Lower leg skin (tissue), 4 donors: ENCODE results near the gene LEFTY1. TPM values are rescaled to one million over a fixed set of nuclear protein-coding genes. Genes with fewer than 3 reads are reported as not detected.

Experiments
- DNase-seq, 2 donors: peaks; one replicate each; pipeline ENCODE4 v3.0.0-alpha.2; 2019; ENCODE audit warnings: low spot score in 2 of 2
- H3K4me3 ChIP-seq: fragments of 200-600 bp; sonication (generic); 2 replicates; pipeline ENCODE4 v1.5.1; 2017; ENCODE audit warnings: mild to moderate bottlenecking, low read depth; ENCODE audit not compliant: poor library complexity, severe bottlenecking
- CTCF ChIP-seq, 3 donors: fragments of 450-650 bp; IDR thresholded peaks; one replicate each; pipeline ENCODE4 v1.5.1; 2016; ENCODE audit warnings: antibody characterized with exemption in 3 of 3, mild to moderate bottlenecking in 3 of 3, moderate library complexity in 2 of 3
- POLR2A ChIP-seq, 2 donors: fragments of 450-650 bp; IDR thresholded peaks; one replicate each; pipeline ENCODE4 v1.6.1; 2016 to 2017; ENCODE audit warnings: antibody characterized with exemption in 2 of 2, mild to moderate bottlenecking in 1 of 2, moderate library complexity in 1 of 2
- WGBS, 2 donors: methylation state at CpG; one replicate each; pipeline ENCODE4 v1.1.5; 2018; 5-methylcytosine and 5-hydroxymethylcytosine counted together
- intact Hi-C: fragments of 100-400 bp; cut with DNase I; formaldehyde crosslinking; loops from one replicate; pipeline ENCODE4 v1.15.0; 2023; ENCODE audit warnings: low total_unique reads
- total RNA-seq, 4 donors: library from RNA; depleted of rRNA; stranded (reverse); fragments of >200 nt; gene quantifications; one replicate each; pipeline ENCODE4 v1.1.0, GENCODE V29; 2016

LEFTY1 gene
- total RNA-seq, 4 donors from 2014 or later: 0.19 to 1.2 (median 0.39) TPM; not detected in 1

DNA sequence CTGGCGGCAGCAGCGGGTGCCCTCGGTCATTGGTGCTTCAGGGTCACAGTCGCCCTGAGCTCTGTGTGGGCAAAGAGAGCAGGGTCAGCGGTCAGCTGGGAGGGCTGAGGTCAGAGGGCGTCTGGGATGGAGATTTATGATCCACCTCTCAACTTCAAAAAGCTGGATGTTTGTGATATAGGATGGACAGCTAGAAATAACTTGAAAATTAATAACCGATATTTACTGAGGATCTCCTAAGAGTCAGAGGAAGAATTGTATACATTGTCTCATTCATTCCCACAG is 2.0 kb downstream of the LEFTY1 start:
- no peak overlapping the region for H3K4me3 ChIP-seq
- no peak for DNase-seq
- TF ChIP-seq POLR2A (IDR thresholded peaks at IDR 0.05) (no peak), CTCF (IDR thresholded peaks at IDR 0.05) (no peak)
- WGBS, 2 donors: 89 to 91% methylated on average over 7 of the region's 7 CpGs
- intact Hi-C loops: no loop called here

GRCh38 chr1:225886159-225887029 is 2.6 kb downstream of the LEFTY1 start:
- WGBS, 2 donors: 89 to 93% methylated on average over 17 to 19 of the region's 19 CpGs
- DNase-seq: no peak
- TF ChIP-seq CTCF (IDR thresholded peaks at IDR 0.05) (no peak), POLR2A (IDR thresholded peaks at IDR 0.05) (no peak)
- no peak overlapping the region for H3K4me3 ChIP-seq
- intact Hi-C loops: no loop called here

DNA sequence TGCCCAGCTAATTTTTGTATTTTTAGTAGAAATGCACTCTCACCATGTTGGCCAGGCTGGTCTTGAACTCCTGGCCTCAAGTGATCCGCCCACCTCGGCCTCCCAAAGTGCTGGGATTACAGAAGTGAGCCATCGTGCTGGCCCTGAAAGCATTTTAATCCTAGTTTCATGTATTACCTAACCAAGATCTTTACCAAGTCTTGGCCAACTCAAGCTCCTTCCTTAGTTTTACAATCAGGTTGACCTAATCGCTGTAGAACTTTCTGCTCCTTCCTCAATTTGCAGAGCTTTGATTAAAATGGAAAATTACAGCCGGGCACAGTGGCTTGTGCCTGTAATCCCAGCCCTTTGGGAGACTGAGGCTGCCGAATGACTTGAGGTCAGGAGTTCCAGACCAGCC is 3.6 kb downstream of the LEFTY1 start:
- TF ChIP-seq CTCF (IDR thresholded peaks at IDR 0.05) (no peak), POLR2A (IDR thresholded peaks at IDR 0.05) (no peak)
- intact Hi-C loops: no loop called here
- no peak overlapping the region for H3K4me3 ChIP-seq
- no peak for DNase-seq
- WGBS, 2 donors: 90 to 96% methylated on average over 6 of the region's 6 CpGs

DNA sequence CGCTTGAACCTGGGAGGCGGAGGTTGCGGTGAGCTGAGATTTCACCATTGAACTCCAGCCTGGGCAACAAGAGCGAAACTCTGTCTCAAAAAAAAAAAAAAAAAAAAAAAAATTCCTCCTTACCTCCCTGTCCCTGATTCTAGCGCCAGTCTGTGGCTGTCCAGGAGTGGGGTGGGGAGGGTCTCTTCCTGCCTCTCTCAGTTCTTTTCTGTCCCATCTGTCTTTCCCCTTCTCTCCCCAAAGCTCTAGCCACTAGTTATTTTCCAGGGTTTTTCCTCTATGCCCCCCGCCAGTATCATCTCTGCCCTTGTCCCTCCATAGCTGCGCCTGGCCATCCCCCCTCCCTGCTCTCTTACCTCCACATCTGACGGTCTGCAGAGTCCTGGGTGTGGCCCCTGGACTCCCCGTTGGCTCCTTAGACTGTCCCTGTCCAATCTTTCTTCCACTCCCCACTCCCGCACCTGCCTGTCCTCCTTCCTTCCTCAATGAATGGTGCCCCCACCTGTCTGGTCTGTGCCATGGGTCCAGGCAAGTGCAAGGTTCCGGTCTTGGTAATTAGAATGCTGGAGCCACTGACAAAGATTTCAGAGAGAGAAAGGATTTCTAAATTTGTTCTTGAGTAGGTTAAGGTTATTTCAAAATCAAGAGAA is 5.2 kb downstream of the LEFTY1 start:
- WGBS, 2 donors: 86 to 88% methylated on average over 10 to 11 of the region's 11 CpGs
- no peak overlapping the region for H3K4me3 ChIP-seq
- TF ChIP-seq CTCF (IDR thresholded peaks at IDR 0.05): no peak
- TF ChIP-seq POLR2A (IDR thresholded peaks at IDR 0.05): no peak
- intact Hi-C loops: no loop called here
- no peak for DNase-seq

DNA sequence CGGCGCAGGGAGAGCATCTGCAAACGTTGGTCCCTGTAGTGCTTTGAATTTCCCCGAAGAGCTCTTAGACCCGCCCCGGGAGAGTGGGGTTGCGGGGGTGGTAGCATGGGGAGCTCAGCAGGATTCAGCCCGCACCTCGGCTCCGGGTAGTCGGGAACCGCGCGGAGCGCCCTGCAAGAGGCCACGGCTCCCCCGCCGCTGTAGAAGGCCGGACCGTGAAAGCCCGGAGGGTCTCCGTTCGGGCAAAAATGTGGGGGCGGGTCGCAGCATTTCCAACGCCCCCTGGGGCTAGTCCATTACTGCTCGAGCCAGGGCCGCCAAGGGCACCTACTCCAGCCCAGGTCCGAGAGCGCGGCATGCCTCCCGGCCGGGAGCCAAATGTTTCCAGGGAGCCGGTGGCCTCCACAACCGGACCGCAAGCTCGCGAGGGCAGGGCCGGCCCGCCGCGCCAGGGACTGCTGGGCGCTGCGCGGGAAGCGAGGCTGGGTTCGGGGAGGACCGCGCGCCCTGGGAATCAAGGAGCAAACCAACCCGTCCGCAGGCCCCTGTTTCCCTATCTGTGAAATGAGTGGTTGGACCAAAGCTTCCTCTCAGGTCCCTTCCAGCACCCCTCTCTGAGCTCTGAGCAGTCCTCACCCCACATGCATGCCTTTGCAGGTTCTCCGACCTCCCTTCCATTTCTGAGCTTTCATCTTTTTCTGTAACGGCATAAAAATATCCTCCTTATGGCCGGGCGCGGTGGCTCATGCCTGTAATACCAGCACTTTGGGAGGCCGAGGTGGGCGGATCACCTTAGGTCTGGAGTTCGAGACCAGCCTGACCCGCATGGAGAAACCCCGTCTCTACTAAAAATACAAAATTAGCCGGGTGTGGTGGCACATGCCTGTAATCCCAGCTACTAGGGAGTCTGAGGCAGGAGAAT is 6.0 kb downstream of the LEFTY1 start:
- no peak for TF ChIP-seq POLR2A (IDR thresholded peaks at IDR 0.05)
- no peak for TF ChIP-seq CTCF (IDR thresholded peaks at IDR 0.05)
- peak overlapping the region; percentile 98 for H3K4me3 ChIP-seq
- 4 to 6% methylated on average over 29 to 36 of the region's 63 CpGs for WGBS, 2 donors
- intact Hi-C loops: no loop called here
- peak in 1 of 2 donors; percentile 92 for DNase-seq
